Nephron progenitor cell (in vitro differentiated cells): ENCODE measurements around the gene UBL7.
A peak's percentile ranks its signal among the peaks of the same experiment; 100 is the strongest.

Experiments
- DNase-seq: peaks from one replicate; pipeline ENCODE4 v3.0.0; 2021
- H3K27ac Mint-ChIP-seq: 2 replicates; pipeline ENCODE4 v1.8.0; 2021; ENCODE audit warnings: mild to moderate bottlenecking, moderate library complexity, mixed read lengths
- H3K27me3 Mint-ChIP-seq: 2 replicates; pipeline ENCODE4 v1.8.0; 2021; ENCODE audit warnings: mild to moderate bottlenecking, low read depth, mixed read lengths; ENCODE audit not compliant: poor library complexity
- H3K36me3 Mint-ChIP-seq: 2 replicates; pipeline ENCODE4 v1.8.0; 2021; ENCODE audit warnings: low read depth, mixed read lengths
- H3K4me1 Mint-ChIP-seq: 2 replicates; pipeline ENCODE4 v1.8.0; 2021; ENCODE audit warnings: mixed read lengths
- H3K4me3 Mint-ChIP-seq: 2 replicates; pipeline ENCODE4 v1.8.0; 2021; ENCODE audit warnings: mild to moderate bottlenecking, moderate library complexity, mixed read lengths
- H3K9me3 Mint-ChIP-seq: 2 replicates; pipeline ENCODE4 v1.8.0; 2021; ENCODE audit warnings: mild to moderate bottlenecking, moderate library complexity, mixed read lengths
- CTCF ChIP-seq: fragments of 200-600 bp; sonication (generic); IDR thresholded peaks from 2 replicates; pipeline ENCODE4 v1.5.0; 2021; ENCODE audit warnings: antibody characterized with exemption

Gene UBL7

GRCh38 chr15:74397239-74398068 lies 63.5 kb downstream of the UBL7 start:
- TF ChIP-seq CTCF: no peak
- H3K36me3 Mint-ChIP-seq: no peaks in the 10 kb centered on the region
- DNase-seq: no peak
- no peak overlapping the region for H3K4me3 Mint-ChIP-seq
- H3K27me3 Mint-ChIP-seq: peaks cover 9% of the 10 kb centered on the region
- no peak overlapping the region for H3K27ac Mint-ChIP-seq
- H3K4me1 Mint-ChIP-seq: peaks cover 57% of the 10 kb centered on the region
- no peaks in the 10 kb centered on the region for H3K9me3 Mint-ChIP-seq

- Mint-ChIP-seq H3K4me3 (no peak overlapping the region), H3K27me3 (peaks cover 9% of the 10 kb centered on the region), H3K27ac (no peak overlapping the region), H3K36me3 (no peaks in the 10 kb centered on the region), H3K9me3 (no peaks in the 10 kb centered on the region), H3K4me1 (peaks cover 59% of the 10 kb centered on the region)
- no peak for DNase-seq
- TF ChIP-seq CTCF: no peak
Observed at GRCh38 chr15:74396445-74397238, 64.3 kb downstream of the UBL7 start.

GRCh38 chr15:74396146-74396438 lies 64.9 kb downstream of the UBL7 start:
- no peak for TF ChIP-seq CTCF
- peaks cover 9% of the 10 kb centered on the region for H3K27me3 Mint-ChIP-seq
- H3K27ac Mint-ChIP-seq: peak overlapping the region; percentile 4
- peak overlapping the region; percentile 6 for H3K4me3 Mint-ChIP-seq
- no peaks in the 10 kb centered on the region for H3K9me3 Mint-ChIP-seq
- H3K4me1 Mint-ChIP-seq: peaks cover 61% of the 10 kb centered on the region
- no peak for DNase-seq
- H3K36me3 Mint-ChIP-seq: no peaks in the 10 kb centered on the region
